Keratinocyte (primary cell): ENCODE measurements around the gene KLF7.

ENCODE experiments used
- CTCF ChIP-seq, 3 experiments: IDR thresholded peaks in 1 of 3; conservative IDR thresholded peaks in 1 of 3; optimal IDR thresholded peaks in 1 of 3; 2 replicates in 2 of 3; 3 replicates in 1 of 3; pipeline versions ENCODE3 to v1.5.1; 2011; ENCODE audit warnings: low read length in 3 of 3, mild to moderate bottlenecking in 3 of 3, moderate library complexity in 2 of 3, control low read depth in 1 of 3, inconsistent platforms in 1 of 3; ENCODE audit not compliant: insufficient read depth in 2 of 3; ENCODE audit errors: extremely low read depth in 1 of 3
- EZH2 ChIP-seq: IDR thresholded peaks from one replicate; pipeline ENCODE4 v1.6.1; 2012; ENCODE audit warnings: inconsistent platforms, mild to moderate bottlenecking, low read length, moderate library complexity

DNA sequence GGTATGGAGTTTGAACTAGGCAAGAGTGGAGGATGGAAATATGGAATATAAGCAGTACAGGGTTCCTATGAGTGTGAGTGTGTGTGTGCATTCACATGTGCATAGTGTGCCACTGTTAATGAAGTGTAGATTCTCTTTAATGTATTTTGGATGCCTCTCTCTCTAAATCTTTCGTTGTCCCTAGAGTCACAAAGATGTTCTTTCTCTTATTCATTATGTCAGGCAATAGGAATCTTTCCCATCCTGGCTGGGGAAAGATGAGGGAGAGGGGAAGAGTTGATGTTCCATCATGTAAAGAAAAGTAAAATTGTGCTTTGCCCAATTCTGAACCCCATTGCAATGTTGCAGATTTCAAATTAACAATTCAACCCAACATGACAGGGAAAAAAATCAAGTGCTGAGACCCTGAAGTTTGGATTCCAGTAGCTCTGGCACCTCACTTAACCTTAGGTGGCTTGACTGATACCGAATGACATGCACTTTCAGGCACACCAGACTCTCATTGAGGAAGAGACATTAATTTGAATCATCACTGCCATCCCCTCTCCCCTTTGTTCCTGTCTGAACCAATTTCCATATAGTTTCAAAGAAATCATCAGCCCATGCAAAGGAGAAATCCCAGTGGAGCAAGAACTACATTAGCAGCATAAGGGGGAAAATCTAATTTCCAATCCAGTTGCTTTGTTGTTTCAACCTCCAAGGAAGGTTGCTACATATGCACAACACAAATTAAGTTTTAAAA lies 28.0 kb downstream of the KLF7 start:
- TF ChIP-seq EZH2 (no peak), CTCF (optimal IDR thresholded peaks at IDR 0.05 in 1 of 3, IDR thresholded peaks at IDR 0.05 in 1 of 3, conservative IDR thresholded peaks at IDR 0.05 in 1 of 3; ENCODE audit: extremely low read depth in 1 of 3, insufficient read depth in 2 of 3, low read length in 3 of 3) (no peak)
